Right renal cortex interstitium (tissue), 3 donors: ENCODE measurements around the gene ELOVL6. TPM values are rescaled to one million over a fixed set of nuclear protein-coding genes. Genes with fewer than 3 reads are reported as not detected.
"Not testable (repeated sequence)": the region's sequence is repeated elsewhere in the genome, so short reads cannot be mapped to it uniquely, and the experiment has no call there.

Source experiments
- DNase-seq, 3 donors: peaks; one replicate each; pipeline ENCODE4 v3.0.0-alpha.2; 2013; ENCODE audit warnings: low read depth in 3 of 3, low spot score in 2 of 3
- polyA plus RNA-seq, 3 donors: library from polyadenylated mRNA; unstranded; fragments of 120-200 nt; gene quantifications; one replicate each; pipeline ENCODE4 v1.2.1, GENCODE V29; 2013; ENCODE audit not compliant: insufficient read length in 3 of 3

ELOVL6 gene
- polyA plus RNA-seq, 3 donors, result 31.5 to 36.7 (median 33.5) TPM

DNA sequence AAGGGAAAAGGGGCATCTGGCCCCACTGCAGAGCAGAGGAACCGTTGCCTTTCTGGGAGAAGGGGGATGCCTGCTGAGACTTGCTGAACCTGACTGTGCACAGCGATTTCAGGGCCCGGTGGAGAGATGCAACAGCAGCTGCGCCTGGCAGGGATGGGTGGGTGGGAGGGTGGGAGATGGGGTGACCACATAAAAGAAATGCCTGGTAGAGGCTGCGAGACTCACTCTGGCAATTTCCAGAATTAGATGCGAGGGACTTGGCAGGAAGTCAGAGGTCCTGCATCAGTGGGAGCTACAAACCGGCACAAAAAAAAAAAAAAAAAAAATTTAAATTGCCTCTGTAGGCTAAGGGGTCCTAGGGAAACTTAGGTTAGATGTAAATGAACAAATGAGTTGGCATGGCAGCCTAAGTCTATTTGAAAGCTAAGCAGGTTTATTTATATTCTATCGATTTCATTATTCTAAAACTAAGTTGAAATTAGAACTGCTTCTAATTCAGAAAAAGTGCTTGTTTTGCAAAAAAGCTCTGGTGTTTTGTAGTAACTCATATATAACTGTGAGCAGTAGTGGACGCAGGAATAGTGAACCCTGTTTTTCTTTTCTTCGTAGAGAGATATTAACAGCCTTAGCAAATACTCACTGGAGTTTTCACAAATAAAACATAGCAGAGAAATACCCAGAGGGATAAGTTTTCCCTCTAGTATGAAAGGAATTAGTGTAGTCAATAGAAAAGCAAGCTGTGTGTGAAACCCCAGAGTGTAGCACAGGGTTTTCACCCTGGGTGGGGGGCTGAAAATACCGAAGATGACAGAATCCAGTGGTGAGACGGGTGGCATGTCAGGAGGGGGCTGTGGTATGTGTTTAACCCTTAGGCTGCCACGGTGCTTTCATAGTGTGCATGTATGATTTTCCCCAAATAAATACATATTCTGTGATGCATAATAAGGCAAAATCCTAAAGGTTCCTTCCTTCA, 155.6 kb downstream of the ELOVL6 start:
- no peak for DNase-seq

DNA sequence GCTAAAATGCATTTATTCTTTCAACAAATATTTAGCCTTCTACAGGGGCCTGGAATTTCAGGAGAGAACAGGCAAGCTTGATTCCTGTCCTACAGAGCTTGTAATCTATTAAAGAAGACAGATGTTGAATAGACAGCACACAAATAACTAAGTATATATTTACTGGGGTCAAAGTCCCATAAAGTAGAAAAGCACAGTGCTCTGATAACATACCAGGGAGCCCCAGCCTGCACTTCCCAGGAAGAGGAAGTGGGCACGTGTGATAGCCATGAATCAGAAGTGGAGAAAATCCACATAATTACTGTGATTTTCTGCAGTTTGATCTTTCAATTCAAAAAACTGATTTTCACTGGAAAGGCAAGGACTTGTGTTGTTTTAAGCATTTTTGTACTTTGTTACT, 156.7 kb downstream of the ELOVL6 start:
- no peak for DNase-seq

DNA sequence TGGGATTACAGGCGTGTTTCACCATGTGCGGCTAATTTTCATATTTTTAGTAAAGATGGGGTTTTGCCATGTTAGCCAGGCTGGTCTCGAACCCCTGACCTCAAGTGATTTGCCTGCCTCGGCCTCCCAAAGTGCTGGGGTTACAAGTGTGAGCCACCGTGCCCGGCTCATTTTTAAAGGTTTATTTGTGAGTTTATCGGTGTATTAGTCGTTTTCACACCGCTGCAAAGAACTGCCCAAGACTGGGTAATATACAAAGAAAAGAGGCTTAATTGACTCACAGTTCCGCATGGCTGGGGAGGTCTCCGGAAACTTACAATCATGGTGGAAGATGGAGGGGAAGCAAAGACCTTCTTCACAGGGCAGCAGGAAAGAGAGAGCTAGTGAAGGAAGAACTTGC, 159.3 kb downstream of the ELOVL6 start:
- DNase-seq, result not testable (repeated sequence)

DNA sequence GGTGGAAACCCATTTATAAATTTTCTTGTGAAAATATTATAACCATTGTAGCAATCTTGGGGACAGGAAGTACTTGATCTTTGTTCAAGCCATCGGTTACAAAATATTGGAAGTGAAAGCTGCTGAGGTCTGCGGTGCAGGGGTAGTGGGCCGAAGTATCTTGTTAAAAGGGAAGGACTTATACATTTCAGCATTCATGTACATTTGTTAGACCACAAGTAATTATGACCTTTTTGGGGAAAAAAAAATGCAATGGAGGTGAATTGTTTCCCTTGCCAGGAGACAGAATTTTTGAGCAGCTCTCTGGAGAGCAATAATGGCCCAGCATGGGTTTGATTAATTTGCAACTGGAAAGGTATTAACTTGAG, 164.4 kb downstream of the ELOVL6 start:
- no peak for DNase-seq

- no peak for DNase-seq
These were observed 164.9 kb downstream of the ELOVL6 start for GRCh38 chr4:110033355-110034025.

- no peak for DNase-seq
These were observed 165.8 kb downstream of the ELOVL6 start for GRCh38 chr4:110032603-110033002.

GRCh38 chr4:110025718-110026117, 172.7 kb downstream of the ELOVL6 start:
- no peak for DNase-seq

DNA sequence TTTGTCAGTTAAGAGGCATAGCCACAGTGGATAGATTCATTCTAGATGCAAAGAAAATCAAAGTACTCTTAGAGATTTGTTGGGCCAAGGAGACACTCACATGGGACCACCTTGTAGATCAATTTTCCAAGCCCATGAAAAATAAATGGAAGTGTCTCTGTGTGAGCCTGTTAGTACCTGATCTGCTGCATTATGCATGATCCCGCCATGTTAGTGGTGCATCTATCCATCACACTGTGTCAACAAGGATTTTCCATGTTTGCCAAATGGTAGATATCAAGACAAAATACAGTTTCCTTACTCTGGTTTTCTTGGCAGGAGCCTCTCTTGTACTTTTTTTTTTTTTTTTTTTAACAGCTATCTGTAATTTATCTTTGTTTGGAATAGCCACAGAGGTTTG, 173.4 kb downstream of the ELOVL6 start:
- DNase-seq, result no peak

DNA sequence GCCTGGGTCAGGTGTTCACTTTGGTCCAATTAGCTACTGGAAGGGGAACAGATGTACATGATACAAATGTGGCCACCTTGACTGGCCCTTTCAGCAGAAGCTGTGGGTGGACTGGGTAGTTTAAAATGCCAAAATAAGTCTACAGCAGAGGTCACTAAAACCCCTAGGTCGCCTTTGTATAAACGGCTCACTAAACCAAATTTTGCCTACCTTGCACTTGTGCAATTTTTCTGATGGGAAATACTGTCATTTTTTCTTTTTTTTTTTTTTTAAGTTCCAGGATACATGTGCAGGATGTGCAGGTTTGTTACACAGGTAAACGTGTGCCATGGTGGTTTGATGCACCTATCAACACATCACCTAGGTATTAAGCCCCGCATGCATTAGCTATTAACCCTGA, 176.0 kb downstream of the ELOVL6 start:
- DNase-seq, result no peak

GRCh38 chr4:110020646-110021443, 177.6 kb downstream of the ELOVL6 start:
- no peak for DNase-seq

DNA sequence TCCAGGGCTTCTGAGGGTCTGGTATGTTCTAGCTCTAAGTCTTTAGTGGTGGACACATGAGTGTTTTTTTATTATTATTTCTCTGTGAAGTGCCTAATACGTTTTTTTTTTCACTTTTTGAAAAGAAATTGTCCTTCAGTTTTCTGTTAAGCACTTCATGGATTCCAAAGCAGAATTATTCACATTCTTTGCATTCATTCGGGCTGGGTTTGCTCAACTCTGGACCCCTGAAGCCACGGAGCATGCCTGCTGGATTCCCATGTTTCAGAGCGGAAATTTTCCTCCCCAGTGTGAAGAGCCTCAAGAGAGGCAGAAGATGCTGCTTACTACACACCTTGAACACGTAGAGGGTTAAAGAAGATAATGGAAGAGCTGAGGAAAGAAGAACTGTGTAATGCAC, 178.3 kb downstream of the ELOVL6 start:
- DNase-seq, result no peak

DNA sequence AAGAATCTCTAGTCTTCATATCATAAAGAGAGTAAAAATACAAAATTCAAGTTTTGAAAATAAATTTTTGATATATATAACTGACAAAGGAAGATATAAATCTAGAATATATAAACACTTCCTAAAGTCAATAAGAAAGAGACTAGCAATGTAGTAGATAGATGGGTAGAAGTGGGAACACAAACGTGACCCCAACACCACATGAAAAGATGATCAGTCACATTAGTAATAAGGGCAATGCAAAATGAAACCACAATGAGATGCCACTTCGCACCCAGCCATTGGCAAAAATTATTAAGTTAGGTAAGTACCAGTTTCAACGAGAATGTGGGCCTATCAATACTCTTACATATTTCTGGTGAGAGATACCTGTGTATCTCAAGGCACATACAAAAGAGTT, 179.3 kb downstream of the ELOVL6 start:
- no peak for DNase-seq

DNA sequence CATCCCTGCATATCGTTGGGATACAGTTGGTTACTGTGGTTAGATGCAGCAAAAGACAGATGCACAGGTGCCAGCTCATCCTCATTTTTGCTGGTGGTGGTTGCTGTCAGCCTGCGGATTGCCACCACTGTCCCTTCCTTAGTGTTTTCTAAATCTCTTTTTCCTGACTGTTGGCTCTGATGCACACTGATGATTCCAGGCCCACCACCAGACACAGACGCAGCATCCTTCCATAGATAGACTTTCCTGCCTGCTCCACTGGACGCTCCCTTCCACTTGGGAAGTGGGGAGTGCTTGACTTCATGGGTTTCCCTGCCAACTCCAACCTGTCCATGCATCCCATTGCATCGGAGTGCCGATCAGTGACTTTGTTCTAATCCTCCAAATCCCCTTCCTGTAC, 184.2 kb downstream of the ELOVL6 start:
- no peak for DNase-seq

DNA sequence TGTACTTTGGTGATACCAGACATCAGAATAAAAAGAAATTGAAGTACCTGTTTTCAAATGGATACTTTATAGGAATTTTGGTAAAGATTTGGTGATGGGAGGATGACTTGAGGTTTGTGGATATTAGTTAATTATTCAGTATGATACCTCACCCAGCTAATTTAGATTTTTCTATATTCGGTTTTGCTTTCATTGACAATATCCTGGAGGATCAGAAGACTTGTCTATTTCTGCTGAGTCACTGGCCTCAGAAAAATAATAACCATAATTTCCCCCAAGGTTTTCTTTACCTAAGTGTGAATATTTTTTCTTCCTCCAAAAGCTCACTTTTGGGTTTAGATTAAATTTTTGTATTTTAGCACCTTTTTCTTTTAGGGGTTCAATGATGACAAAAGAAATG, 185.5 kb downstream of the ELOVL6 start:
- DNase-seq, result no peak

DNA sequence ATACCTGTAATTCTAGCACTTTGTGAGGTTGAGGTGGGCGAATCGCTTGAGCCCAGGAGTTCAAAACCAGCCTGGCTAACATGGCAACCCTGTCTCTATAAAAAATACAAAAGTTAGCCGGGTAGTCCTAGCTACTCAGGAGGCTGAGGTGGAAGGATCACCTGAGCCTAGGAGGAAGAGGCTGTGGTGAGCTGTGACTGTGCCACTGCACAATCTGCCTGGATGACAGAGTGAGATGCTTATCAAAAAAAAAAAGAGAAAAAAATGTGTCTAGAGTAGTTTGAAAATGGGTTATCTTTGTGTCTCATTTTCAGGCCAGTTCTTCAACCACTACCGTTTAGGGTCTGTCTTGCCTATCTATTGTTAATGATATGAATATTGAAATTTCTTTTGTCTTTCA, 187.6 kb downstream of the ELOVL6 start:
- DNase-seq, result no peak

DNA sequence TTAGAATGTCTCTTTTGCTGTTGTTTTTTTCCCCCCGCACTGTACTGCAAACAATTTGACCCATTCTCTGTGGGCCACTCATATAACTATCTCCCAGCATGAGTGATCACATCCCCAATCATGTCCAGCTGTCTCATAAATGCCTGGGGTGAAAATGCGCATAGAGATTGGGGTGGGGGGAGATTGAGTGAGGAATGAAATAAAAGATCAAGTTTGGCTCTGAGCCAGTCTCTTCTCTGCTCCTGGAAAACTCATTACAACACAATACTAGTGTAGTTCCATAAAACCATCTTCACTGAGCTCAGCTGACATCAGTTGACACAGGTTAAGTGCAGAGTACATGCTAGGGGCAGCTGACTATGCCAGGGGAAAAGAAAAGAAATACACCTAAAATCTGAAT, 188.9 kb downstream of the ELOVL6 start:
- DNase-seq, result no peak

DNA sequence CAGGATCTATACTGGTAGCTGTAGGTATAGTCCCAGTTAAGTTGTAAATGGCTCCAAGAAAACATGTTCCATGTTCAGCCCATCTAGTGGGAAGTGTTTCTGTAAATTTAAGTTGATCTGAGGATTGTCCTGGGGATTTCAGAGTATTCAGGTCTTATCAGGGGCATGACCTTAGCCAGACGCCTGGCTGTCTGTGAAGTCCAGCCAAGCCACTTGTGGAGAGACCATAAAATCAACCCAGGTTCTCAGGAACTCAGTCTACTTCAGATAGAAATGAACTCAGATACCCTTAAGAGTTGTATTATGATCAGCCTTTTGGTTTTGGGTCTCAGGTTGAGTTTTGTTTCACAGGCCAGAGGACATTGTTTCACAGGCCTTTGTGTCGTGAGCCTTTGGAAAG, 189.9 kb downstream of the ELOVL6 start:
- DNase-seq, result no peak

DNA sequence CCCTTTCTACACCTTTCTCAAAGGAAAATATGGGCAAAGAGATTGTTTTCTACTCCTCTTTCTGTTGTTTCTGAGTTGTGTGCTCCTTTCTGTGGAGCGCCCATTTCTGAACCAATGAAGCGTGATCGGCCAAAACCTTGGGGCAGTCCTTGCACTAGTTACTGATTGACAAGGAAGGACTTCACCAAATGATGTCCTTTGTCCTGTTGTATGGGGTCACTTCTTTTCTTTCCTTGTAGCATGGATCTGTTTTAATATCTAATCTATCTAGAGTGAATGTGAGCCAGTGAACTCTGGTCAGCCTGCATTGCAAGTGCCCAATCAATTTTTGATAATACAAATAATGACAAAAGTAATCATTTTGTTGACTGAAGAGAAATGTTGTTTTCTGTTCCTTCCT, 191.2 kb downstream of the ELOVL6 start:
- DNase-seq, result no peak

- DNase-seq, result no peak
These were observed 192.9 kb downstream of the ELOVL6 start for GRCh38 chr4:110005461-110006056.

- no peak for DNase-seq
These were observed 193.9 kb downstream of the ELOVL6 start for GRCh38 chr4:110004556-110004955.
